ENCODE measurements around the gene TBX21.
"Not testable (repeated sequence)": the region's sequence is repeated elsewhere in the genome, so short reads cannot be mapped to it uniquely, and the experiment has no call there.

The TBX21 gene

GRCh38 chr17:47728214-47728877 is 4.7 kb upstream of the TBX21 start:
- FAIRE-seq, result no peak

GRCh38 chr17:47729476-47729875 is 3.6 kb upstream of the TBX21 start:
- FAIRE-seq (no peak), DNase-seq (ENCODE audit: extremely low spot score, insufficient read length, low read depth) (no peak)

More at GRCh38 chr17:47728214-47728877, 4.7 kb upstream of the TBX21 start:
- no peak for DNase-seq (ENCODE audit: extremely low spot score, insufficient read length, low read depth)

- no peak for DNase-seq (ENCODE audit: extremely low spot score, insufficient read length, low read depth)
- no peak for FAIRE-seq
Observed at GRCh38 chr17:47730681-47731080, 2.4 kb upstream of the TBX21 start.

- FAIRE-seq (peak; percentile 41), DNase-seq (ENCODE audit: extremely low spot score, insufficient read length, low read depth) (no peak)
Observed at GRCh38 chr17:47731396-47731795, 1.6 kb upstream of the TBX21 start.

GRCh38 chr17:47732399-47733046 is 513 bp upstream of the TBX21 start:
- no peak for FAIRE-seq
- no peak for DNase-seq (ENCODE audit: extremely low spot score, insufficient read length, low read depth)

GRCh38 chr17:47733674-47734410 is 806 bp downstream of the TBX21 start:
- DNase-seq (ENCODE audit: extremely low spot score, insufficient read length, low read depth), result no peak

GRCh38 chr17:47735139-47735464 is 2.1 kb downstream of the TBX21 start:
- FAIRE-seq (no peak), DNase-seq (ENCODE audit: extremely low spot score, insufficient read length, low read depth) (no peak)

More at GRCh38 chr17:47733674-47734410, 806 bp downstream of the TBX21 start:
- FAIRE-seq, result no peak

GRCh38 chr17:47735536-47736011 is 2.5 kb downstream of the TBX21 start:
- FAIRE-seq, result peak; percentile 95

GRCh38 chr17:47736501-47737495 is 3.8 kb downstream of the TBX21 start:
- FAIRE-seq, result no peak
- DNase-seq (ENCODE audit: extremely low spot score, insufficient read length, low read depth), result no peak

More at GRCh38 chr17:47735536-47736011, 2.5 kb downstream of the TBX21 start:
- no peak for DNase-seq (ENCODE audit: extremely low spot score, insufficient read length, low read depth)

- DNase-seq (ENCODE audit: extremely low spot score, insufficient read length, low read depth), result no peak
- FAIRE-seq, result no peak
Observed at GRCh38 chr17:47738178-47738577, 5.1 kb downstream of the TBX21 start.

GRCh38 chr17:47739150-47739549 is 6.1 kb downstream of the TBX21 start:
- DNase-seq (ENCODE audit: extremely low spot score, insufficient read length, low read depth) (no peak), FAIRE-seq (peak; percentile 5)

- not testable (repeated sequence) for FAIRE-seq; DNase-seq (ENCODE audit: extremely low spot score, insufficient read length, low read depth)
Observed at GRCh38 chr17:47739945-47740344, 6.9 kb downstream of the TBX21 start.

- DNase-seq (ENCODE audit: extremely low spot score, insufficient read length, low read depth) (no peak), FAIRE-seq (peak; percentile 54)
Observed at GRCh38 chr17:47741109-47741792, 8.2 kb downstream of the TBX21 start.

GRCh38 chr17:47741793-47742145 is 8.7 kb downstream of the TBX21 start:
- FAIRE-seq (peak; percentile 15), DNase-seq (ENCODE audit: extremely low spot score, insufficient read length, low read depth) (no peak)

GRCh38 chr17:47742319-47743181 is 9.5 kb downstream of the TBX21 start:
- FAIRE-seq (no peak), DNase-seq (ENCODE audit: extremely low spot score, insufficient read length, low read depth) (no peak)

- FAIRE-seq, result no peak
- DNase-seq (ENCODE audit: extremely low spot score, insufficient read length, low read depth), result no peak
Observed at GRCh38 chr17:47744168-47745036, 11.4 kb downstream of the TBX21 start.

GRCh38 chr17:47745037-47745380 is 12.0 kb downstream of the TBX21 start:
- DNase-seq (ENCODE audit: extremely low spot score, insufficient read length, low read depth) (no peak), FAIRE-seq (no peak)

GRCh38 chr17:47751471-47751870 is 18.4 kb downstream of the TBX21 start:
- DNase-seq (ENCODE audit: extremely low spot score, insufficient read length, low read depth) (no peak), FAIRE-seq (no peak)
